Smooth muscle cell of the pulmonary artery (primary cell): Measurements from ENCODE around the gene IFNA5. TPM values are rescaled to one million over a fixed set of nuclear protein-coding genes. Genes with fewer than 3 reads are reported as not detected.

ENCODE experiments used
- total RNA-seq: library from RNA; depleted of rRNA; stranded (reverse); fragments of >200 nt; gene quantifications from 2 replicates; pipeline ENCODE4 v1.2.3, GENCODE V29; 2014

Gene IFNA5
- total RNA-seq, result not detected in 2 replicates

DNA sequence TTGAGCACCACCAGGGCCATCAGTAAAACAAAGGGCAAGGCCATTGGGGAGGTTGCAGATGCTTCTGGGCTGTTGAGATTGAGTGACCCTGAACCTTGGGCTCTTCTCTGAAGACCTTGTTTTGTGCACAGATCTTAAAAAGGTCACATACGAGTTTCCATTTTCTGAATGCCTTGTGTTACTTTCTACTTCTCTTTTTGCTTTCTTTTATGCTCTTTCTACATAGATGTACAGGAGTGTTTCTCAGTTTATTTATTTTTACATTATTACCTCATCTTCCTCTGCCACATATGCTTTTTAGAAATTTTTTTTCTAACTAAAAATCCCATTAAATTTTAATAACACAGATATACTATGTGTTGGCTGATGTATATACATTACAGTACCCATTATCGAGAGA lies at the start of gene IFNA5:
IFNA5 (minus strand) TSS at position 101 of the 400 bp plus-strand sequence; CDS start at position 44, 57 bp downstream.

DNA sequence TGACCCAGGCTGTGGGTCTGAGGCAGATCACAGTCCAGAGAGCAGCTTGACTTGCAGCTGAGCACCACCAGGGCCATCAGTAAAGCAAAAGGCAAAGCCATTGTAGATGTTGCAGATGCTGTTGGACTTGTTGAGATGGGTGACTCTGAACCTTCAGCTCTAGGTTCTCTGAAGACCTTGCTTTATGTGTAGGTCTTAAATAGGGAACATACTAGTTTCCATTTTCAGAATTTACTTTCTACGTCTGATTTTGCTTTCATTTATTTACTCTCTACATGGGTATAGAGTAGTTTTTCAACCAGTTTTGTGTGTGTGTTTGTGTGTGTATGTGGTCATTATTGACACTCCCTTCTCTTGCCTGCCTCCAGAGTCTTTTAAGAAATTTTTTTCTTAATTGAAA lies 45.7 kb upstream of the IFNA5 start, which contains the start of gene IFNA6:
IFNA6 (minus strand) TSS at position 101 of the 400 bp plus-strand sequence; CDS start at position 101, 0 bp downstream.

DNA sequence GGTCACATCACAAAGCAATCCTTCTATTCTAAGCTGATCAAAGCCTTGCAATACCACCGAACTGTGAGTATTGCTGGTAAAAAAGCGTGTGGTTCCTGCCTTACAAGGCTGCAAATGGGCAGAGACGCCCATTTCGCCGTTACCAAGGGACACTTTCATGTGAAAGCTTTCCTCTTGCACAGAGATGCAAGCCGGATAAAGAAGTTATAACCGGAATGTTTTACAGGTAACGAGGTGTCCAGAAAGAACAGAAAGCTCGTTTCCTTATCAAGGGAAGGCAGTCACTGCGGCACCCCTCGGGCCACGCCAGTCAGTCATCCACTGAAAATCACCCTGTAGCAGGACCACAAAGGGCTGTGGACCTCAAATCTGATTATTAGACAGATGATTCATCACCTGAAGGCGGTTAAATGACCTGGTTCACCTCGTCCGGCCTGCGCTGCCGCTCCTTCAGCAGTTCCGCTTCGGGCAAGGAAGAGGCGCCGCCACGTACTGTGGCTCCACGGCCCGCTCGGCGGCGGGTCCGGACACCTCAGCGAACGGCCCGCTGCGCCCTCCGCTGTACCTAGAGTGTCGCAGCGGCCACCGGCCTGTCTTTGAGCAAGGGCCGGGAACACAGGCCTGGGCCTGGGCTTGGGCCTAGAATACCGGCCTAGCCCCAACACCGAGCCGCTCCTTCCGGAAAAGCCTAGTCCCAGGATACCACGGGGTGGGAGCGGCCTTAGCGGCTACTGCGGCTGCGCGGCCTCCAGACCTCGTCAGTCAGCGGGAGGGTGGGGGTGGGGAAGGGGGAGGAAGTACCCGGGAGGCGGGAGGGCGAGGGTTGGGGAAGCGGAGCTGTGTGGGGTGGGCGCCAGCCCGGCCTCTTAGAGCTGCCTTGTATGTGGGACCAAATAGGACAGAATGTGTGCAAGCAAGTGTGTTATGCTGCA lies 29.9 kb upstream of the IFNA5 start, which contains the start of gene KLHL9:
KLHL9 (minus strand) TSS at position 704 of the 932 bp plus-strand sequence; CDS start at position 159, 545 bp downstream.

Other genes with a start within 250 kb of the IFNA5 start
- gene IFNB1, start 227.4 kb downstream of the IFNA5 start, total RNA-seq, result not detected in 2 replicates
- gene IFNW1, start 163.5 kb downstream of the IFNA5 start, total RNA-seq, result not detected in 2 replicates
- gene IFNA21, start 138.7 kb downstream of the IFNA5 start, total RNA-seq, result not detected in 2 replicates
- gene IFNA4, start 117.7 kb downstream of the IFNA5 start, total RNA-seq, result not detected in 2 replicates
- gene IFNA7, start 103.1 kb downstream of the IFNA5 start, total RNA-seq, result not detected in 2 replicates
- not detected in 2 replicates for gene IFNA10, start 98.2 kb downstream of the IFNA5 start, total RNA-seq
- gene IFNA16, start 88.0 kb downstream of the IFNA5 start, total RNA-seq, result not detected in 2 replicates
- not detected in 2 replicates for gene IFNA17, start 77.1 kb downstream of the IFNA5 start, total RNA-seq
- gene IFNA14, start 65.3 kb downstream of the IFNA5 start, total RNA-seq, result not detected in 2 replicates
- 37.7 and 49.3 TPM in 2 replicates for gene KLHL9, start 30.1 kb upstream of the IFNA5 start, total RNA-seq
- not detected in 2 replicates for gene IFNA6, start 45.6 kb upstream of the IFNA5 start, total RNA-seq
- gene IFNA13, start 62.7 kb upstream of the IFNA5 start, total RNA-seq, result not detected in 2 replicates
- not detected in 2 replicates for gene IFNA2, start 80.1 kb upstream of the IFNA5 start, total RNA-seq
- not detected in 2 replicates for gene IFNA8, start 103.8 kb upstream of the IFNA5 start, total RNA-seq
- not detected in 2 replicates for gene IFNA1, start 135.1 kb upstream of the IFNA5 start, total RNA-seq
- gene IFNE, start 177.0 kb upstream of the IFNA5 start, total RNA-seq, result 10.4 and 30.1 TPM in 2 replicates